RWPE1 (cell line): ENCODE data around the gene MDFIC2.

Source experiments
- CTCF ChIA-PET: fragments of 350-600 bp; sonication (Branson Sonifier 250); formaldehyde crosslinking; extraction: SDS; loops from one replicate; lab custom pipeline; 2021; lab: Yijun Ruan, JAX
- POLR2A ChIA-PET: fragments of 400-600 bp; formaldehyde crosslinking; extraction: SDS; loops from one replicate; lab custom pipeline; 2020; ENCODE audit warnings: antibody characterized with exemption; ENCODE audit not compliant: low non-redundant PET; lab: Yijun Ruan, JAX
- DNase-seq: peaks from one replicate; pipeline ENCODE4 v3.0.0; 2012; ENCODE audit warnings: low spot score
- H3K27ac ChIP-seq: fragments of 450-650 bp; 2 replicates; pipeline ENCODE4 v1.5.1; 2017
- CTCF ChIP-seq: fragments of 450-650 bp; conservative IDR thresholded peaks from 2 replicates; pipeline ENCODE4 v1.5.1; 2017; ENCODE audit warnings: low read depth, mild to moderate bottlenecking

The MDFIC2 gene

GRCh38 chr3:70189884-70190473, 122.5 kb downstream of the MDFIC2 start:
- no peak overlapping the region for H3K27ac ChIP-seq
- TF ChIP-seq CTCF = no peak
- ChIA-PET CTCF (no interaction called here), POLR2A (no interaction called here)
- no peak for DNase-seq

- no peak for TF ChIP-seq CTCF
- ChIA-PET CTCF (no interaction called here), POLR2A (no interaction called here)
- no peak overlapping the region for H3K27ac ChIP-seq
- no peak for DNase-seq
Measured at GRCh38 chr3:70186221-70186620, 126.2 kb downstream of the MDFIC2 start.

GRCh38 chr3:70185661-70186060, 126.8 kb downstream of the MDFIC2 start:
- ChIA-PET POLR2A (no interaction called here), CTCF (no interaction called here)
- DNase-seq = no peak
- TF ChIP-seq CTCF = no peak
- no peak overlapping the region for H3K27ac ChIP-seq

- POLR2A ChIA-PET = no interaction called here
- CTCF ChIA-PET = no interaction called here
- DNase-seq = no peak
- H3K27ac ChIP-seq = no peak overlapping the region
- TF ChIP-seq CTCF = no peak
Measured at GRCh38 chr3:70183781-70184504, 128.5 kb downstream of the MDFIC2 start.

- H3K27ac ChIP-seq = no peak overlapping the region
- DNase-seq = no peak
- ChIA-PET POLR2A (no interaction called here), CTCF (no interaction called here)
- no peak for TF ChIP-seq CTCF
Measured at GRCh38 chr3:70182166-70182565, 130.3 kb downstream of the MDFIC2 start.

GRCh38 chr3:70180664-70181063, 131.8 kb downstream of the MDFIC2 start:
- no peak for DNase-seq
- no peak overlapping the region for H3K27ac ChIP-seq
- ChIA-PET POLR2A (no interaction called here), CTCF (no interaction called here)
- no peak for TF ChIP-seq CTCF
